22Rv1 (cell line): ENCODE measurements around the gene TTLL10.

Experiments used
- H3K27ac ChIP-seq: fragments of 450-650 bp; 2 replicates; pipeline ENCODE4 v1.5.1; 2017
- CTCF ChIP-seq: fragments of 450-650 bp; IDR thresholded peaks from 2 replicates; pipeline ENCODE4 v1.5.1; 2017; ENCODE audit warnings: mild to moderate bottlenecking
- ZFX ChIP-seq: fragments of 450-650 bp; IDR thresholded peaks from 2 replicates; pipeline ENCODE4 v1.6.1; 2017; ENCODE audit warnings: antibody characterized with exemption, borderline replicate concordance

The TTLL10 gene

DNA sequence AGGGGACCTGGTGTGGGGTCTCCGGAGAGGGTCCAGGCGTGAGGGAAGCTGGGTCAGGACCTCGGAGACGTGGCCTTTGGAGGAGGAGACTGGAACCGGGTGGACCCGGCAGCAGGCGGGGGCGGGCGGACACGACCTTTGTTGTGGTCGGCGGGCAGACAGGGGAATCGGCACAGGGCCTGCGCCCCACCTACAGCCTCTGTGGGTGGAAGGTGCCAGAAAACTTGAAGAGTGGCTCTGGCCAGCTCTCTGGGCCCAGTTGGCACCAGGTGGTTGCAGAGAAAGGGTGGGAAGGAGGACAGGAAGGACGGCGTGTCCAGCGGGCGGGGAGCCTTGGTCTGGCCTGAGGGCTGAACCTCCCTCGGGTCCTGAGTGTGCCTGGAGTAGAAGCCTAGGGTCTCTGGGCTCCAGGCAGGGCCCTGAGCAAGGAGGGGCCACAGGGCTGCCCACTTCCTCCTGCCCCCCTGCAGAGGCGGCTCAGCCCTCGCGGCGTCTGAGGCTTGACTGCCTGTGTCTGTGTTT lies 7.7 kb upstream of the TTLL10 start:
- TF ChIP-seq ZFX = no peak
- no peak for TF ChIP-seq CTCF
- H3K27ac ChIP-seq = no peak overlapping the region

GRCh38 chr1:1166642-1167397 lies 6.9 kb upstream of the TTLL10 start:
- no peak overlapping the region for H3K27ac ChIP-seq
- TF ChIP-seq ZFX (no peak), CTCF (no peak)

- TF ChIP-seq ZFX (no peak), CTCF (no peak)
- H3K27ac ChIP-seq = no peak overlapping the region
Measured at GRCh38 chr1:1167398-1167821, 6.3 kb upstream of the TTLL10 start.

GRCh38 chr1:1167841-1168450 lies 5.7 kb upstream of the TTLL10 start:
- TF ChIP-seq CTCF = no peak
- TF ChIP-seq ZFX = no peak

DNA sequence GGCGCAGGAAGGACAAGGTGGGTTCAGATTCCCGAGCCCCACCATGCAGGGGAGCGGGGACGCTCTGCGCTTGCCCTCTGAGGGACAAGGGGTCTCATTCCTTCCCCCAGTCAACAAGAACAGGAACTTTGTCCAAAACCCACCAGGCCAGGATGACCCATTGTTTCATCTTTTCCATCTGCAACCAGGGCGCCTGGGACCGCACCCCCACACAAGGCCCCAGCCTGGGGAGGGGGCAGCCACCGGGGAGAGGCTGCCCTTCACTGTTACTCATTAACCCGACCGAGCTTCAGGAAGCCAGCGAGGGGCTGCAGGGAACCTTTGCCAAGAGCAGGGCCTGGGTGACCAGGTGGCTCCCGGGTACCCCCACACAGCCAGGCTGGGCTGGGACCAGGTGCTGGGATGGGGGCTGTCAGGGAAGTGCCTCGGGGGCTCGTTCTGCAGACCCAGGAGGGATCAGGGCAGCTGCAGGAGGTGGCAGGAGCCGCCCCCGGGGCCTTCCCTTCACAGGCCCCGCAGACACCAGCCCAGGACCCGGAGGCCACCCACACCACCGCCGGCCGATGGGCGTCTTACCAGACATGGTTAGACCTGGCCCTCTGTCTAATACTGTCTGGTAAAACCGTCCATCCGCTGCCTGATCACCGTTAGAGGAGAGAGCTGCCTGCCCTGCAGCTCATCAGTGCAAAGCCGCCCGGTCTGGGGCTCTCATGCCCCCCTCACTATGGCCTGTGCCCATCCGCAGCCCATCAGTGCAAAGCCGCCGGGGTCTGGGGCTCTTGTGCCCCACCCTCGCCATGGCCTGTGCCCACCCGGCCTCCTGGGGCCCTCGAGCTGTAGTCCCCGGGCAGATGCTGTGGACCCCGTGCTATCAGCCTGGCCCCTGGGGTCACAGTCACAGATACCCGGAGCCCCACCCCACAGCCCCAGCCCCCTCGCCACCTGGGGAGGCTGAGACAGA lies 4.9 kb upstream of the TTLL10 start:
- TF ChIP-seq CTCF = no peak
- TF ChIP-seq ZFX = no peak
- H3K27ac ChIP-seq = no peak overlapping the region

More at GRCh38 chr1:1167841-1168450, 5.7 kb upstream of the TTLL10 start:
- H3K27ac ChIP-seq = no peak overlapping the region

GRCh38 chr1:1169429-1170214 lies 4.1 kb upstream of the TTLL10 start:
- no peak for TF ChIP-seq CTCF
- no peak for TF ChIP-seq ZFX
- no peak overlapping the region for H3K27ac ChIP-seq
